Cardiac muscle cell (in vitro differentiated cells and primary cell): ENCODE measurements around the gene RECQL. TPM values are rescaled to one million over a fixed set of nuclear protein-coding genes. Genes with fewer than 3 reads are reported as not detected.

Experiments used
- DNase-seq, 2 donors: peaks; one replicate each; pipeline versions ENCODE4 v3.0.0 to v3.0.0-alpha.2; 2010 to 2017; ENCODE audit warnings: low read depth in 1 of 2, low spot score in 1 of 2
- H3K27ac ChIP-seq: fragments of 200-600 bp; sonication (generic); 2 replicates; pipeline ENCODE4 v1.5.1; 2016
- H3K27me3 ChIP-seq: fragments of 200-600 bp; sonication (generic); 2 replicates; pipeline ENCODE4 v1.6.0; 2016; ENCODE audit warnings: control low read depth
- H3K36me3 ChIP-seq: fragments of 200-600 bp; sonication (generic); 2 replicates; pipeline ENCODE4 v1.5.1; 2016; ENCODE audit warnings: control low read depth
- H3K4me1 ChIP-seq: fragments of 200-600 bp; sonication (generic); 2 replicates; pipeline ENCODE4 v1.8.1; 2017; ENCODE audit warnings: low read depth, mild to moderate bottlenecking, mixed run types
- H3K4me3 ChIP-seq: fragments of 200-600 bp; sonication (generic); 2 replicates; pipeline ENCODE4 v1.5.1; 2016; ENCODE audit warnings: mild to moderate bottlenecking
- H3K9me3 ChIP-seq: fragments of 200-600 bp; sonication (generic); 2 replicates; pipeline ENCODE4 v1.5.1; 2017; ENCODE audit warnings: low read depth, mild to moderate bottlenecking, control low read depth
- polyA plus RNA-seq: library from polyadenylated mRNA; unstranded; fragments of >200 nt; fragmentation: Nextera tagmentation; extraction: Ambion mirVana; gene quantifications from 2 replicates; pipeline ENCODE4 v1.2.1, GENCODE V29; 2016
- total RNA-seq: library from RNA; depleted of rRNA; stranded (reverse); fragments of >200 nt; gene quantifications from 2 replicates; pipeline ENCODE4 v1.2.3, GENCODE V29; 2016
- TF ChIP-seq, protein P1 (sequence below): IDR thresholded peaks from 2 replicates; pipeline ENCODE4 v1.5.1; 2012; ENCODE audit warnings: low read depth, mild to moderate bottlenecking, low read length

The RECQL gene
- total and polyA plus RNA-seq, 2 experiments from 2014 or later = 13.6 to 14.7 TPM

- no peak overlapping the region for H3K27ac ChIP-seq
- no peak overlapping the region for H3K4me3 ChIP-seq
- H3K4me1 ChIP-seq = no peaks in the 10 kb centered on the region
- DNase-seq = no peak
- H3K9me3 ChIP-seq = no peaks in the 10 kb centered on the region
- peaks cover 6% of the 10 kb centered on the region for H3K36me3 ChIP-seq
- TF ChIP-seq, protein P1, sequence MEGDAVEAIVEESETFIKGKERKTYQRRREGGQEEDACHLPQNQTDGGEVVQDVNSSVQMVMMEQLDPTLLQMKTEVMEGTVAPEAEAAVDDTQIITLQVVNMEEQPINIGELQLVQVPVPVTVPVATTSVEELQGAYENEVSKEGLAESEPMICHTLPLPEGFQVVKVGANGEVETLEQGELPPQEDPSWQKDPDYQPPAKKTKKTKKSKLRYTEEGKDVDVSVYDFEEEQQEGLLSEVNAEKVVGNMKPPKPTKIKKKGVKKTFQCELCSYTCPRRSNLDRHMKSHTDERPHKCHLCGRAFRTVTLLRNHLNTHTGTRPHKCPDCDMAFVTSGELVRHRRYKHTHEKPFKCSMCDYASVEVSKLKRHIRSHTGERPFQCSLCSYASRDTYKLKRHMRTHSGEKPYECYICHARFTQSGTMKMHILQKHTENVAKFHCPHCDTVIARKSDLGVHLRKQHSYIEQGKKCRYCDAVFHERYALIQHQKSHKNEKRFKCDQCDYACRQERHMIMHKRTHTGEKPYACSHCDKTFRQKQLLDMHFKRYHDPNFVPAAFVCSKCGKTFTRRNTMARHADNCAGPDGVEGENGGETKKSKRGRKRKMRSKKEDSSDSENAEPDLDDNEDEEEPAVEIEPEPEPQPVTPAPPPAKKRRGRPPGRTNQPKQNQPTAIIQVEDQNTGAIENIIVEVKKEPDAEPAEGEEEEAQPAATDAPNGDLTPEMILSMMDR = no peak
- H3K27me3 ChIP-seq = no peaks in the 10 kb centered on the region
Measured at GRCh38 chr12:21444193-21445146, 57.0 kb downstream of the RECQL start.

GRCh38 chr12:21439347-21439746 is 62.1 kb downstream of the RECQL start:
- Histone ChIP-seq H3K27me3 (peaks cover 2% of the 10 kb centered on the region), H3K9me3 (no peaks in the 10 kb centered on the region), H3K4me1 (no peaks in the 10 kb centered on the region), H3K27ac (no peak overlapping the region), H3K4me3 (no peak overlapping the region), H3K36me3 (no peaks in the 10 kb centered on the region)
- no peak for DNase-seq
- TF ChIP-seq, protein P1 = no peak

DNA sequence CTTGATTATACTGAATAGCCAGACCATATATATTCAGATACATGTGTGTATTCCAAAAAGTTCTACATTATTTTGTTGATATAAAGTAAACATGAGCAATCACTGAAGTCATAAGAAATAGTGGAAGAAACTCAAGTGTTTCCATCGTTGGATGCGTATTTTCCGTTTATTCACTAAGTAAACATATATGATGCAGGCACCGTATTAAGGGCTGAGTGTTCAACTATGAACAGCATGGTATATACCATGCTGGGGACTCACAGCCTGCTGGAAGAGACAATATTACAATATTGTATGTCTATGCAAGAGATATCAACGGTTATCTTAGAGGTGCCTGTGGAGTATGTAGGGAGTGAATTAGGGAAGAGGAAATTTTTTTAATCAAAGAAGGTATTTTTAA is 62.8 kb downstream of the RECQL start:
- Histone ChIP-seq H3K36me3 (no peaks in the 10 kb centered on the region), H3K9me3 (no peaks in the 10 kb centered on the region), H3K4me3 (peak overlapping the region; percentile 83), H3K4me1 (no peaks in the 10 kb centered on the region), H3K27me3 (peaks cover 2% of the 10 kb centered on the region), H3K27ac (no peak overlapping the region)
- TF ChIP-seq, protein P1 = no peak
- DNase-seq = peak in 1 of 2 donors; percentile 4

DNA sequence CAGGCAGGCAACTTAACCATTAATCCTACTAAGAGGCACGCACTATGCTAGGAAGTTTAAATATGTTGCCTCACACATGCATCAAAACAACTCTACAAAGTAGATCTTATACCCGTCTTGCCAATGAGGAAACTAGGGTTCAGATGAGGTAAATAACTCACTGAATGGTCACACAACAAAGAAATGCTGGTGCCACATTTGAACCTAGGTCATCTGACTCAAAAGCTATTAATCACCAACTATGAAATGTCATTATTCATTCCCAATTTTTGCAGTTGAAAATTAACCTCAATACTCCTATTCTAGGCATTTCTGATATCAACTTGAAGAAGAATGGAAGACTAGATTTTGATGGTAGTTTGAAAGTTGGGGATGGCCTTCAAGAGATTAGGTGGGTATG is 66.7 kb downstream of the RECQL start:
- no peak for DNase-seq
- Histone ChIP-seq H3K27ac (no peak overlapping the region), H3K27me3 (peaks cover 2% of the 10 kb centered on the region), H3K4me3 (no peak overlapping the region), H3K4me1 (no peaks in the 10 kb centered on the region), H3K9me3 (no peaks in the 10 kb centered on the region), H3K36me3 (no peaks in the 10 kb centered on the region)
- TF ChIP-seq, protein P1 = no peak

DNA sequence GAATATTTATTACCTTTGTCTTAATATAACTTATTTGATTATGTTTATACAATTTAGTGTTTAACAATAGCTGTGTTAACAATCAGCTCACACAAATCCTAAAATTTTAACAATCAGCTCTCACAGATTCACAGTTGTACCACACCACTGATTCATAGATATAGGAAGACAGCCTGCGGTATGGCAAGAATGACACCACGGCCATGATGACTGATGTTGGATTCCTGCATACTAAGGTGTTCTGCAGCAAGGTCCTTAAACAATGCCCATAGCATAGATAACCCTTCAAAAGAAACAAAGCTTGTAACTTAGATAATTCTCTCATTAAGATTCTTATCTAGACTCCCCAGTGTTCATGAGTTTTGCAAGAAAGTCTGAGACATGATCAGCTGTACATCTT is 67.9 kb downstream of the RECQL start:
- H3K36me3 ChIP-seq = no peaks in the 10 kb centered on the region
- H3K4me1 ChIP-seq = no peaks in the 10 kb centered on the region
- TF ChIP-seq, protein P1 = no peak
- no peak overlapping the region for H3K27ac ChIP-seq
- H3K9me3 ChIP-seq = no peaks in the 10 kb centered on the region
- H3K4me3 ChIP-seq = no peak overlapping the region
- H3K27me3 ChIP-seq = peaks cover 2% of the 10 kb centered on the region
- DNase-seq = no peak
